WERI-Rb-1 (cell line): ENCODE measurements around the gene SLIT3.

ENCODE experiments used
- DNase-seq: peaks from one replicate; pipeline ENCODE4 v3.0.0-alpha.2; 2020
- H3K27ac ChIP-seq: fragments of 250-450 bp; sonication (Bioruptor Pico); 2 replicates; pipeline ENCODE4 v1.5.1; 2020; ENCODE audit warnings: mild to moderate bottlenecking, moderate library complexity
- H3K27me3 ChIP-seq: fragments of 250-450 bp; sonication (Bioruptor Pico); 2 replicates; pipeline ENCODE4 v1.5.1; 2021; ENCODE audit warnings: mild to moderate bottlenecking, low read depth, moderate library complexity; ENCODE audit not compliant: insufficient read depth, severe bottlenecking
- H3K36me3 ChIP-seq: fragments of 250-450 bp; sonication (Bioruptor Pico); 2 replicates; pipeline ENCODE4 v1.5.1; 2020; ENCODE audit warnings: mild to moderate bottlenecking, moderate library complexity
- H3K4me3 ChIP-seq: 2 replicates; pipeline ENCODE4 v1.5.1; 2011; ENCODE audit warnings: low read depth, mild to moderate bottlenecking, control low read depth, low read length
- H3K9me3 ChIP-seq: fragments of 250-450 bp; sonication (Bioruptor Pico); 2 replicates; pipeline ENCODE4 v1.5.1; 2021; ENCODE audit warnings: mild to moderate bottlenecking, moderate library complexity; ENCODE audit not compliant: severe bottlenecking
- TF ChIP-seq, protein P1 (sequence below): IDR thresholded peaks from 2 replicates; pipeline ENCODE4 v1.5.1; 2011; ENCODE audit warnings: low read depth, mild to moderate bottlenecking, control low read depth, inconsistent platforms, low read length

The SLIT3 gene

GRCh38 chr5:169072233-169072632 lies 228.7 kb downstream of the SLIT3 start:
- TF ChIP-seq, protein P1, sequence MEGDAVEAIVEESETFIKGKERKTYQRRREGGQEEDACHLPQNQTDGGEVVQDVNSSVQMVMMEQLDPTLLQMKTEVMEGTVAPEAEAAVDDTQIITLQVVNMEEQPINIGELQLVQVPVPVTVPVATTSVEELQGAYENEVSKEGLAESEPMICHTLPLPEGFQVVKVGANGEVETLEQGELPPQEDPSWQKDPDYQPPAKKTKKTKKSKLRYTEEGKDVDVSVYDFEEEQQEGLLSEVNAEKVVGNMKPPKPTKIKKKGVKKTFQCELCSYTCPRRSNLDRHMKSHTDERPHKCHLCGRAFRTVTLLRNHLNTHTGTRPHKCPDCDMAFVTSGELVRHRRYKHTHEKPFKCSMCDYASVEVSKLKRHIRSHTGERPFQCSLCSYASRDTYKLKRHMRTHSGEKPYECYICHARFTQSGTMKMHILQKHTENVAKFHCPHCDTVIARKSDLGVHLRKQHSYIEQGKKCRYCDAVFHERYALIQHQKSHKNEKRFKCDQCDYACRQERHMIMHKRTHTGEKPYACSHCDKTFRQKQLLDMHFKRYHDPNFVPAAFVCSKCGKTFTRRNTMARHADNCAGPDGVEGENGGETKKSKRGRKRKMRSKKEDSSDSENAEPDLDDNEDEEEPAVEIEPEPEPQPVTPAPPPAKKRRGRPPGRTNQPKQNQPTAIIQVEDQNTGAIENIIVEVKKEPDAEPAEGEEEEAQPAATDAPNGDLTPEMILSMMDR = no peak

GRCh38 chr5:169070413-169070812 lies 230.5 kb downstream of the SLIT3 start:
- no peaks in the 10 kb centered on the region for H3K36me3 ChIP-seq
- TF ChIP-seq, protein P1 = no peak
- H3K27ac ChIP-seq = no peak overlapping the region
- DNase-seq = no peak
- no peaks in the 10 kb centered on the region for H3K9me3 ChIP-seq
- peaks cover 59% of the 10 kb centered on the region for H3K27me3 ChIP-seq
- no peak overlapping the region for H3K4me3 ChIP-seq

More at GRCh38 chr5:169072233-169072632, 228.7 kb downstream of the SLIT3 start:
- Histone ChIP-seq H3K4me3 (no peak overlapping the region), H3K9me3 (no peaks in the 10 kb centered on the region), H3K27me3 (peaks cover 56% of the 10 kb centered on the region), H3K27ac (no peak overlapping the region), H3K36me3 (no peaks in the 10 kb centered on the region)
- no peak for DNase-seq

DNA sequence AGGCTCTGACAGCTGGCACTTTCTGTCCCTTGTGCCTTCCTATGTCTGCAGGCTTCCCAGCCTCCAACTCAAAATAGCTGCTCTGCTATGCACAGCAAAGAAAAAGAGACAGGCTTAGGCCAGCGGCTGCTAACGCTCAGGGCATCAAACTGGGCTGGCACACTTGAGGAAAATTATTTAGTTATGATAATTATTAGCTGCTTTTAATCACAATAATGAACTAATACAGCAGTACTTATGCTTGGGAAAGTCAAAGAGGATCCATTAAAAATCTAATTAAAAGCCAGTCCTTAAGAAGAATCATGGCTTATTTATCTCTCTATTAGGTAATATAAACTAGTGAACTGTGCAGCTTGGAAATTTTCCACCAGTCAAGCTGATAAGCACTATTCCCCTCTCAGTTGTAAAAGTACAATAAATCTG lies 233.2 kb downstream of the SLIT3 start:
- Histone ChIP-seq H3K36me3 (no peaks in the 10 kb centered on the region), H3K27me3 (peaks cover 64% of the 10 kb centered on the region), H3K9me3 (no peaks in the 10 kb centered on the region), H3K4me3 (no peak overlapping the region), H3K27ac (no peak overlapping the region)
- DNase-seq = no peak
- TF ChIP-seq, protein P1 = no peak

- TF ChIP-seq, protein P1 = no peak
- no peak overlapping the region for H3K4me3 ChIP-seq
- no peaks in the 10 kb centered on the region for H3K36me3 ChIP-seq
- no peak for DNase-seq
- no peaks in the 10 kb centered on the region for H3K9me3 ChIP-seq
- H3K27ac ChIP-seq = no peak overlapping the region
- H3K27me3 ChIP-seq = peaks cover 72% of the 10 kb centered on the region
Observed at GRCh38 chr5:169065400-169065799, 235.5 kb downstream of the SLIT3 start.

- TF ChIP-seq, protein P1 = no peak
- DNase-seq = no peak
- Histone ChIP-seq H3K27ac (no peak overlapping the region), H3K36me3 (no peaks in the 10 kb centered on the region), H3K9me3 (no peaks in the 10 kb centered on the region), H3K27me3 (peaks cover 81% of the 10 kb centered on the region), H3K4me3 (no peak overlapping the region)
Observed at GRCh38 chr5:169064093-169064492, 236.8 kb downstream of the SLIT3 start.

DNA sequence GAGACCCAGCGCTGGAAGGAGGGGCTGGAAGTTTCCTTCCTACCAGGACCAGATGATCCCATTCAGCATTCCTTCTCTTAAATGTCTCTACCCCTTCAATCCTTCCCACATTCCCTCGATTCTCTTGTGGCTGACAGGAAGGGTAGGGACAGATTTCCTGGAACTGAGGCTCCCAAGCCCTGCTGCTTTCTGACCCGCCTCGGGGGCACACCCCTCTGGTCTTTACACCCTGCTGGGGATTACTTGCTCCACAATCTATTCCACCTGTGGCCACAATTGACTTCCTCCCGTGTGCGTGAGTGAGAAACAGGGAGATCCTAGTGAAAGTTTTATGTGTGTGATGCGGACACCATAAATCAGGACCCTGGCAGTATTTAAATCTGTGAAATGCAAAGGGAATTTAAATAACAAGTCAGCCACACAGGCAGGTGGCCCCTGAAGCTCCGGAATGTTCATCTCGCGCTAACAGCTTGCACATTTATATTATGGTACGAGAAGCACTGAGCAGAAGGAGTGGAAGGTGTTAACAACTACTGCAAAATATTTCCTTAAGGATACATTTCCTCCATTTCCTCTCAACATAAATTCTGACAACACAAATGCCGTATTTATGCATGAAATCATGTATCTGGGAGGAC lies 237.5 kb downstream of the SLIT3 start:
- Histone ChIP-seq H3K4me3 (no peak overlapping the region), H3K27ac (no peak overlapping the region), H3K36me3 (no peaks in the 10 kb centered on the region), H3K27me3 (peaks cover 86% of the 10 kb centered on the region), H3K9me3 (no peaks in the 10 kb centered on the region)
- no peak for DNase-seq
- TF ChIP-seq, protein P1 = no peak
